K562 treated with DMSO at 1 percent for 12 hours (cell line): ENCODE results near the gene PRKD3. TPM values are rescaled to one million over a fixed set of nuclear protein-coding genes. Genes with fewer than 3 reads are reported as not detected.

Experiments
- total RNA-seq: library from RNA; unstranded; fragments of 300-600 nt; gene quantifications from 2 replicates; pipeline ENCODE4 v1.2.3, GENCODE V29; 2022; ENCODE audit not compliant: insufficient read depth

Gene PRKD3
- 5.2 and 16.4 TPM in 2 replicates for total RNA-seq

DNA sequence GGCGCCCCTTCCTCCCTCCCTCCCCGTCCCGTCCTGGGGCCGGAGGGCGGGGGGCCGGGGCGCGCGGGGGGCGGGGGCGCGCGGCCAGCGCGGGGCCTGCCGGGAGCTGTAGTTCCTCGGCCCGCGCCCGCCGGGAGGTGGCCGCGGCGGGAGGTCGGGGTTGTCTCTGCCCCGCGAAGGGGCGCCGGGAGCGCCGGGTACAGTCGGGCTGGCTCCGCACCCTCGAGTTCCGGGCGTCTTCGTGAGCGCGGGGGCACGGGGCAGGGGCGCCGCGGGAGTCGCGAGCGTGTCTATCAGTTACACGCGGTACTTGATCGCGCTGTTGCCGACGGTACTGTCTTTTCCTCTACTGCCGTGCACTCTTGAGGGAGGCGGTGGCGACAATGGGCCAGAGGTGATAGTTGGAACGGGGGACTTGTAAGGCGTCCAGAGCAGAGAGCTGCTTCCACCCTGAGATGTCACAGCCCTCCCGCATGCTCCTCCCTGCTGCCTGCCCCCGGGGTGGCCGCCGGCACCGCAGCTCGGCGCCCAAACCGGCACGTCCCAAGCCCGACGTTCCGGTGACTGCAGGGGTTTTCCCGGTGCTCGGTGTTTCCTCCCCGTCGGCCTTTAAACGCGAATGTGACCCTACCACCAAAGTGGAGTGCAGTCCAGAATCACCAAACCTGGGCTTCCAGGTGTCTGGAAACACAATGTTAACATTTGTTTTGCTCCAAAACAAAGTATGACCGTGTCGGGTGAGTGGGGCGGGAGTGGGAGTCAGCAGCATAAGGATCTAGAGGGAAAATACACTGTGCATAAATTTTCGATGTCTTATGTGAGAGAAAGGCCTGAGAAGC is at the start of gene PRKD3:
Gene PRKD3, minus strand, starts transcription at position 48 of the 839 bp plus-strand sequence. CDS start 8,309 bp downstream, outside the sequence.

DNA sequence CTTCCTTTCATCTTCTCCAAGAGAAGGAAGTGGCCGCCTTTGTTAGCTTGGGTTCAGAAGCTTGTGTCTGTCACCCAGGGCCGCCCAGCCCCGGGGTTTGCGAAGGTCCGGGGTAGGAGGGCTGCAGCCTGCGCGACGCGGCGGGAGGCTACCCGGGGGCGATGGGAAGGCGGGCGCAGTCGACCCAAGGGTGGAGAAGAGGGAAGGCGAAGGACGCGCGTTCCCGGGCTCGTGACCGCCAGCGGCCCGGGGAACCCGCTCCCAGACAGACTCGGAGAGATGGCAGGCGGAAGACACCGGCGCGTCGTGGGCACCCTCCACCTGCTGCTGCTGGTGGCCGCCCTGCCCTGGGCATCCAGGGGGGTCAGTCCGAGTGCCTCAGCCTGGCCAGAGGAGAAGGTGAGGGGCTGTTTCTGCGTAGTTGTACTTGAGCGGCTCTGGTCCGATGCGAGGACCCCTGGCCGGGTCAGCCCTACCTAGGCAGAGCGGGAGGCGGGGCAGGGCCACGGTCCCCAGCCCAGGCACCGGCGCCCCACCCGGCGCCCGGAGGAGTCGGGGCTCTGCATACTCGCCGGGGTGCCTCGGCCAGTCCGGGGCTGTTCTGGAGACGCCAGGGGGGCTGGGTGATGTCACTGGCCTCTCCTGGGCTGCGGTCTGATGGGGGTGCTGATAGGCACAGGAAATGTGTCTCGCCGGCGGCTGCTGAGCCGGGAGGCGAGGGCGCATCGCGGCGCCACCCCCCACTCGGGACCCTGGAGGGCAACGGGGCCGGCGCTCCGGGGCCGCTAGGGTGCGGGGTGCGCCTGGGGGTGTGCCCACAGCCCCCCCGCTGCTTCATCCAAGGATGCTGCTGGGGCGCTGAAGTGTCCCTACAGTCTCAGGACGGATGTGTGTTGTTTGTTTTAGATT is 20.1 kb upstream of the PRKD3 start, which contains the start of gene QPCT:
Gene QPCT, plus strand, starts transcription at position 178 of the 909 bp plus-strand sequence. Its CDS starts 102 bp downstream, at position 280.

Other genes starting within 250 kb of the PRKD3 start
- 1.8 and 12.4 TPM in 2 replicates for gene HEATR5B, start 240.5 kb downstream of the PRKD3 start, total RNA-seq
- gene GPATCH11, start 240.3 kb downstream of the PRKD3 start, total RNA-seq: 5.0 and 15.5 TPM in 2 replicates
- gene EIF2AK2, start 167.9 kb downstream of the PRKD3 start, total RNA-seq: 2.7 and 11.6 TPM in 2 replicates
- not detected in 2 replicates for gene SULT6B1, start 136.2 kb downstream of the PRKD3 start, total RNA-seq
- gene CEBPZOS, start 128.3 kb downstream of the PRKD3 start, total RNA-seq: 17.8 and 27.7 TPM in 2 replicates
- 33.2 and 37.0 TPM in 2 replicates for gene CEBPZ, start 93.2 kb downstream of the PRKD3 start, total RNA-seq
- 4.7 and 10.3 TPM in 2 replicates for gene NDUFAF7, start 93.2 kb downstream of the PRKD3 start, total RNA-seq
- not detected in 2 replicates for gene QPCT, start 19.8 kb upstream of the PRKD3 start, total RNA-seq